ENCODE data around the gene PTGR3.

DNA sequence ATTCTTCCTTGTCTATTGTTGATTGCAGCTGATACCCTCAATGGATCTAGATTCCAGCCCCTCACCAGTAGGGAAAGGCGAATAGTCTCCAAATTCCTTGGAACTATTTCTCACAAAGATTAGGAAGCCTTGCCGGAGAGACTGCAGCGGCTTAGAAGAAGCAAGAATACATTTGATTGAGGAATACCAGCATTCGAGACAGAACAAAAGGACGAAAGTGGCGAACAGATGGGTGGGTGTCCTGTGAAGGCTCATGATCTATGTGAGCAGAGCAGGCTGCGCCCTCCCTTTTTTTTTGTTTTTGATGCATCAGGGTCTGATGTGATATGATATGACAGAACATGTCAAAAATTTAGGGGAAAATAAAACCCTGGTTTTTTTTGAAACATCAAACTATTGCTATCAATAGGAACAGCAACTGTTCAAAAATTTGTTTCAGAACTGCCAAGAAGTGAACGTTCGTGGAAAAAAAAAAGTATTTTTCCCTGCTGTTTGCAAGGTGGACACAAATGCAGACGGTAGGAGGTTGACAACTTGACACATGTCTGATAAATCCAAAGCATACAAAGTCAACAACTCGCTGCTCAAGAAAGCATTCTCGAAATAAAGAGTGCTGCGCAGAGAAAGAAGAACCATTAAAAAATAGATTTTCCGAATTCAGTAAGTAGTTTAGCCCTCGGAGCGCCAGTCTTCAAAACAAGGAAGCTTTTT is 49.1 kb downstream of the PTGR3 start:
- TF ChIP-seq, protein P1, sequence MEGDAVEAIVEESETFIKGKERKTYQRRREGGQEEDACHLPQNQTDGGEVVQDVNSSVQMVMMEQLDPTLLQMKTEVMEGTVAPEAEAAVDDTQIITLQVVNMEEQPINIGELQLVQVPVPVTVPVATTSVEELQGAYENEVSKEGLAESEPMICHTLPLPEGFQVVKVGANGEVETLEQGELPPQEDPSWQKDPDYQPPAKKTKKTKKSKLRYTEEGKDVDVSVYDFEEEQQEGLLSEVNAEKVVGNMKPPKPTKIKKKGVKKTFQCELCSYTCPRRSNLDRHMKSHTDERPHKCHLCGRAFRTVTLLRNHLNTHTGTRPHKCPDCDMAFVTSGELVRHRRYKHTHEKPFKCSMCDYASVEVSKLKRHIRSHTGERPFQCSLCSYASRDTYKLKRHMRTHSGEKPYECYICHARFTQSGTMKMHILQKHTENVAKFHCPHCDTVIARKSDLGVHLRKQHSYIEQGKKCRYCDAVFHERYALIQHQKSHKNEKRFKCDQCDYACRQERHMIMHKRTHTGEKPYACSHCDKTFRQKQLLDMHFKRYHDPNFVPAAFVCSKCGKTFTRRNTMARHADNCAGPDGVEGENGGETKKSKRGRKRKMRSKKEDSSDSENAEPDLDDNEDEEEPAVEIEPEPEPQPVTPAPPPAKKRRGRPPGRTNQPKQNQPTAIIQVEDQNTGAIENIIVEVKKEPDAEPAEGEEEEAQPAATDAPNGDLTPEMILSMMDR (IDR thresholded peaks at IDR 0.05): no peak
- TF ChIP-seq EZH2 (IDR thresholded peaks at IDR 0.05; ENCODE audit: borderline replicate concordance, insufficient read depth, low read depth, low read length, poor library complexity, severe bottlenecking): no peak
